ENCODE results near the gene TNIK.

Gene TNIK

GRCh38 chr3:171115667-171116066 is 344.5 kb downstream of the TNIK start:
- no peak for DNase-seq

GRCh38 chr3:171113716-171114115 is 346.5 kb downstream of the TNIK start:
- DNase-seq: no peak

GRCh38 chr3:171110715-171111114 is 349.5 kb downstream of the TNIK start:
- no peak for DNase-seq

GRCh38 chr3:171108066-171108465 is 352.1 kb downstream of the TNIK start:
- DNase-seq: no peak

GRCh38 chr3:171103185-171103584 is 357.0 kb downstream of the TNIK start:
- no peak for DNase-seq

- no peak for DNase-seq
Observed at GRCh38 chr3:171101982-171102641, 358.1 kb downstream of the TNIK start.

GRCh38 chr3:171099911-171100310 is 360.3 kb downstream of the TNIK start:
- no peak for DNase-seq

GRCh38 chr3:171095063-171095462 is 365.1 kb downstream of the TNIK start:
- no peak for DNase-seq

GRCh38 chr3:171094411-171094810 is 365.8 kb downstream of the TNIK start:
- DNase-seq: no peak

GRCh38 chr3:171093462-171093861 is 366.7 kb downstream of the TNIK start:
- no peak for DNase-seq

- DNase-seq: no peak
Observed at GRCh38 chr3:171092467-171092911, 367.7 kb downstream of the TNIK start.

- DNase-seq: no peak
Observed at GRCh38 chr3:171090321-171090720, 369.9 kb downstream of the TNIK start.

GRCh38 chr3:171088964-171089754 is 371.0 kb downstream of the TNIK start:
- no peak for DNase-seq

GRCh38 chr3:171088496-171088895 is 371.7 kb downstream of the TNIK start:
- DNase-seq: no peak

- no peak for DNase-seq
Observed at GRCh38 chr3:171086914-171087313, 373.3 kb downstream of the TNIK start.

- no peak for DNase-seq
Observed at GRCh38 chr3:171077261-171077660, 382.9 kb downstream of the TNIK start.

- no peak for DNase-seq
Observed at GRCh38 chr3:171072432-171072831, 387.8 kb downstream of the TNIK start.

GRCh38 chr3:171068658-171069057 is 391.5 kb downstream of the TNIK start:
- DNase-seq: no peak

GRCh38 chr3:171066206-171066605 is 394.0 kb downstream of the TNIK start:
- no peak for DNase-seq

GRCh38 chr3:171065732-171066131 is 394.5 kb downstream of the TNIK start:
- DNase-seq: no peak

- no peak for DNase-seq
Observed at GRCh38 chr3:171064461-171064860, 395.7 kb downstream of the TNIK start.

- no peak for DNase-seq
Observed at GRCh38 chr3:171061749-171062148, 398.5 kb downstream of the TNIK start.

- DNase-seq: no peak
Observed at GRCh38 chr3:171059978-171060377, 400.2 kb downstream of the TNIK start.

GRCh38 chr3:171058873-171059603 is 401.2 kb downstream of the TNIK start:
- DNase-seq: no peak

Data from CD4-positive, alpha-beta T cell treated with Interleukin-12 subunit alpha and Interleukin-12 subunit beta, for 1 hour (primary cell).